ENCODE data around the gene ARHGAP42.

ARHGAP42 gene

GRCh38 chr11:100759106-100759505, 72.0 kb downstream of the ARHGAP42 start:
- no peak for DNase-seq (ENCODE audit: low read depth)

- DNase-seq (ENCODE audit: low read depth) = no peak
Measured at GRCh38 chr11:100759856-100760255, 72.8 kb downstream of the ARHGAP42 start.

DNA sequence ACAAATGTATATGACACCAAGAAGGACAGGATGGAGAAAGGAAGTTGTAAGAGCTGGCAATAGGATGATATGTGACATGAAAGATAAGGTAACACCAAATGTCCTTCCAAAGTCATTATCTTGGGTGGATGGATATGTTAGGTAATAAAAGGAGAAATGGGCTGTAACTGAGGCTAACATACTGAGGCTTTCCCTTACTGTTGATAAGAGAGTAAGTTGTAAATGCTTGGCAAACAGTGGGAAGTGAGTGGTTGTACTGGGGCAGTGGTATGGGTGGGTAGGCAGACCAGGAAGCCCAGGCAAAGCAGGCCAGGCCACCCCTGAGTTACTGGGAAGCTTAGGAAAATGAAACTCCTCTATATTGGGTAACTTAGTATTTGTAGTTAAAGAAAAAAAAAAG, 73.7 kb downstream of the ARHGAP42 start:
- no peak for DNase-seq (ENCODE audit: low read depth)

DNA sequence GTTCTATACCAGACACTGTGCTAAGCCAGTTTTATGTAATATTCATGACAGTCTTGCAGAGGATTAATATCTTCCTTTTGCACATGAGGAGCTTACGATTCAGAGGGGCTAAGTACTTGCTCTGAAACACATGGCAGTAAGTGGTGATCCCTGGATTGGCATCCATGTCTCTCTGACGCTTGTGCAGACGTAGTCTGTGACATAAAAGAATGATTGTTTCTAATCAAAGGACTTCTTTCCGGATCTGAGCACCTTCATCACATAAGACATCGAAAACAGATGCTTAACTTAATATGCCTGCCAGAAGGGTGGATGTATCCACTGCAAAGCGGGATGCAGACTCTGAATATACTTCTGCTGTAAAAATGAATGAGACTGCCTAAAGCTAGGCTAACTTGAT, 74.8 kb downstream of the ARHGAP42 start:
- DNase-seq (ENCODE audit: low read depth) = no peak

GRCh38 chr11:100766764-100767163, 79.7 kb downstream of the ARHGAP42 start:
- no peak for DNase-seq (ENCODE audit: low read depth)

DNA sequence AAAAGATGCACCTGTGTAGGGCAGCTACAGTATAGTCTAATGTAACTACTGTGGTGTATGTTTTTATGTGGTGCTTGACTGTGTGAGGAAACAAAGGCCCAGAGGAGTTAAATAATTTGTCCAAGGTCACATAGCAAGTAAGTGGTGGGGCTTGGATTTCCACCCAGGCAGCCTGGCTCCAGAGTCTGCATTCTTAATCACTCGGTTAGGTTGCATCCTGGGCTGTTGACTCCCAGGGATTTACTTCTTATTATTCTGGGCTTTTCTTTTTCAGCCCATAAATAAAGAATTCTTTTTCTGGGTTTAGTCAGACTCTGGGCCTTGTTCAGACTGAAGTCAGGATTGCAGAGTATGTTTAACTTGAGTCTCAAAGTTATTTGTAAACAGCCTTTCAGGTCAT, 82.1 kb downstream of the ARHGAP42 start:
- DNase-seq (ENCODE audit: low read depth) = no peak

DNA sequence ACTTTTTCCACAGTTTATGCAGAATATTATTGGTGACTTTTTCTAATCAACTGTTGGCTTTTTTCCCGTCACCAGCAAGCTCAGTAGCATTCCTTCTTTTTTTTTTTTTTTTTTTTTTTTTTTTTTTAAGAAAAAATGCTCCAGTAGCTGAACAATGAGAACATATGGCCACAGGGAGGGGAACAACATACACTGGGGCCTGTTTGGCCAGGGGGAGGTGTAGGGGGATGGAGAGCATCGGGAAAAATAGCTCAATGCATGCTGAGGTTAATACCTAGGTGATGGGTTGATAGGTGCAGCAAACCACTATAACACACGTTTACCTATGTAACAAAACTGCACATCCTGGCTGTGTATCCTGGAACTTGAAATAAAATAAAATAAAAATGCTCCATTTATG, 82.5 kb downstream of the ARHGAP42 start:
- DNase-seq (ENCODE audit: low read depth) = no peak

GRCh38 chr11:100774132-100774531, 87.0 kb downstream of the ARHGAP42 start:
- DNase-seq (ENCODE audit: low read depth) = no peak

GRCh38 chr11:100774859-100775258, 87.8 kb downstream of the ARHGAP42 start:
- no peak for DNase-seq (ENCODE audit: low read depth)

DNA sequence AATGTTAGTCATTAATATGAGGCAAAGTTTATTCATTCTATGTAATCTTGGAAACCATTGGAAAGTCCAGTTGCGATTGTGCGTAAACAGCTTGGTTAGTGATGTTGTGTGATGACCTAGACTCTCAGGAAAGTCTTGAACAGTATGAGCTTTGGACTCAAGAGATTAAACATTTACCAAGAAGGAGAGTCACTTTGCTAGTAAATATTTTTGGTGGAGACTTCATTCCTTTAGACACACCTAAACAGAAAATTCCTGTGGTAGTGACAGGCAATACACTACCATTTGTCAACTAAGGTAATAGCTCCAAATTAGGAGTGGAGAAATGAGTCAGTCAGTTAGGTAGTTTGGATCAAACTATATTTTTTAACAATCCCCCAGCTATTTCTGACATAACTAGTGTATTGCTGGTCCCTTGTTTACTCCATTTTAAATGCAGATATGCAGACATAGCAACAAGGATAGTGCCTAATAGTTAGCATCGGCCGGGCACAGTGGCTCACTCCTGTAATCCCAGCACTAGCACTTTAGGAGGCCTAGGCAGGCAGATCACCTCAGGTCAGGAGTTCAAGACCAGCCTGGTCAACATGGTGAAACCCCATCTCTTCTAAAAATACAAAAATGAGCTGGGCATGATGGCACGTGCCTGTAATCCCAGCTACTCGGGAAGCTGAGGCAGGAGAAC, 89.3 kb downstream of the ARHGAP42 start:
- DNase-seq (ENCODE audit: low read depth) = no peak

DNA sequence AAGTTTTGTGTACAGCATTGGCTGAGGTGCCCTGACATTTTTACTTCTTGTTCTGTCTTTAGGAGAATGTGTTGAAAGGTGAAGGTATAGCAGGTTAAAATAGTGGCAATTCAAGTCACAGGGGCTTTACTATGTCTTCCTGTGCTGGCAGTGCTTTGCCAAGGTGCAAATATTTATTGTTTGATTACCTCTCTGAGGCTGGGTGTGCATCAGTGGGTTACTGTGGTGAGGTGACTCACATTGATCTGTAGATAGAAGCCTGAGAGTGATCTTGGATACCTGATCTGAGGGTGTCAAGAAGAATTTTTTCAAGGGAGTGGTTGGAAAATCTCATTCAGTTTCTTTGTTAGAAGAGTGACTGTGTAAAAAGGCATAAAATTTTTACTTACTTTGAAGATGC, 90.0 kb downstream of the ARHGAP42 start:
- no peak for DNase-seq (ENCODE audit: low read depth)

DNA sequence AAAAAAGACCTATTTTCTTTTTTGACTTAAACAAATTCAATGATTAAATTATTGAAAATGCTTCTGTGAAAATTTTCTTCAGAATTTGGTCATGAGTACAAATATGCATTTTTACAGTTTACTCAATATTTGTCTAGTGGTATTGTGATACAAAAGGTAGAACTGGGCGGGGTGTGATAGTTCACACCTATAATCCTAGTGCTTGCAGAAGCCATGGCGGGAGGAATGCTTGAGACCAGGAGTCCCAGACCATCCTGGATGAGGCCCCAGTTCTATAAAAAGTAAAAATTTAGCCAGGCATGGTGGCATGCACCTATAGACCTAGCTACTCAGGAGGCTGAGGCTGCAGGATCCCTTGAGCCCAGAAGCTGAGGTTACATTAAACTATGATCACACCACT, 90.6 kb downstream of the ARHGAP42 start:
- DNase-seq (ENCODE audit: low read depth) = no peak

- DNase-seq (ENCODE audit: low read depth) = no peak
Measured at GRCh38 chr11:100778166-100778785, 91.2 kb downstream of the ARHGAP42 start.

DNA sequence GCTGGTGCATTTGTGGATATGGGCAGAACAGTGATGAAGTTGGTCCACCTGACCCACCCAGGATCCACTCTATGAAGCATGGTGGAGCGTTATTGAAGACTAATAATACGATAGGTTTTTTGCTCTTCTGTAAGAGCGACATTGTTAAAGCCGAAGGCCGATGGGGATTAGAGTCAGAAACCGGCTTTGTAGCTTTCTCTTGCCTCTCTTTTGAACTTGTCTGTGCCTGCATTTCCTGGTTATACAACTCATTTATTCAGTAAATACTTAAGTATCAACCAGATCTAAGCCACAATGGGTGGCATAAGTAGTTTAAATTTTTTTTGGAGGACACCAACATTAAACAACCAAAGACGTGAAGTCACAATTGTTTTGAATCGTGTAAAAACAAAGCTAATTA, 93.4 kb downstream of the ARHGAP42 start:
- DNase-seq (ENCODE audit: low read depth) = no peak

GRCh38 chr11:100785148-100785983, 98.3 kb downstream of the ARHGAP42 start:
- no peak for DNase-seq (ENCODE audit: low read depth)

DNA sequence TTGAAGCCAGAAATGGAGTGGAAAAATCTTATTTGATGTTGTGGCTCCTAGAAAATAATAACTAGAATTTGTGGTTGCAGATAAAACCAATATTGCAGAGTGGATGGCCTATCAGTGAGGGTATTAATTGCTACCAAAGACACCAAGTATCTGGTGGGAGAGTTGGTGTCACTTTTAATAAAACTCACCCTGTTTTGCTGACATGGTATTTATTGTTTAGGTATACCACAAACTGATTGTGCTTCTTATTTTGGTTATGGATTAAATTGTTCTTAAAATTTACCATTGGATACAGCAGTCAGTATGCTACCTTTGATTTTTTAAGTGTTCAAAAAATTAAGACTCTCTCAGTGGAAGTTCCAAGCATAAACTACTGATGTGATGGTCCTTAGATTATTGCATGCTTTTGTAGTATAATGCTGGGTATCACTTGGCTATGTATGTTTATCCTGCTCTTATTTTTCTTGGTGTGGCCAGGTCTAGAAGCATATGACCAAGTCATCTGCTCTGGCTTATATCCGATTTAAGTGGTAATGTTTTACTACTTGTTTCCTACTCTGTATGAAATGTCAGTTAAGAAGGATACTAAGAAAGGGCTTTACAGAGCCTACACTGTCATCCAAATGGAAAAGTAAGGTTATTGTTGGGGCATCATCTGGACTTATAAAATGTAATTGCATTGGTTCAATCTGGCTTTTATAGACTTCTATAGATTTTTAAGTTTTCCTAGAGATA, 101.6 kb downstream of the ARHGAP42 start:
- no peak for DNase-seq (ENCODE audit: low read depth)

DNA sequence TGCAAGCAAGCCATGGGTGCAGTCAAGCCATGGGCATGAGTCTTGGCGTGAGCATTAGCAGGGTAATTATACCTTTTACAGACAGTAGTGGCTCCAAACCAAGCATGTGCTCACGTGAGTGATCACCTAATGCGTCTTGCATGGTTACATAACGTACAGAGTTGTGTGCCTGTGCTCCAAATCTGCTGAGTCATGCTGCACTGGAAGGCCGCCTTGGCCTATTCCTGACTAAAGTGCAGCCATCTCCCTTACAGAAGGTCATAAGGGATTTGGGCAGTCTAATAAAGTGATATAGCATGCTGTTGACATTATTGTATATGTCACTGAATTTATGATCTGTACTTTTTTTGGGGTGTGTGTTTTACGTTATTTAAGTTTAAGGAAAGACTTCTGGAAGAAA, 102.4 kb downstream of the ARHGAP42 start:
- DNase-seq (ENCODE audit: low read depth) = no peak

DNA sequence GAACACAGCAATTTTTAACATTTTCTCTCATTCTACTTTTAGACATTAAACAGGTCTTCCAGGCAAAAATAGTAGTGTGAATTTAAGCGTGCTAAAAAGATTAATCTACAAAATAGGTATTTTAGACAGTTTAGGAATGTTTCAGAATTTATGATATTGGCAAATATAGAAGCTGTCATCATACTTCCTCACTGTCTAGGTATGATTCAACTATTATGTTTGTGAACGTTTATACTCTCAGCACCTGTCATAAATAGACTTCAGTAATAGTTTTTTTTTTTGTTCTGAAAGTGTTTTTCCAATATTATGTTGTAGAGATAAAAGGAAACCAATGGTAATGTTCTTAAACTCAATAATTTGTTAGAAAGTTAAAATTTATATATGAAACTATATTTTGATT, 103.0 kb downstream of the ARHGAP42 start:
- no peak for DNase-seq (ENCODE audit: low read depth)

DNA sequence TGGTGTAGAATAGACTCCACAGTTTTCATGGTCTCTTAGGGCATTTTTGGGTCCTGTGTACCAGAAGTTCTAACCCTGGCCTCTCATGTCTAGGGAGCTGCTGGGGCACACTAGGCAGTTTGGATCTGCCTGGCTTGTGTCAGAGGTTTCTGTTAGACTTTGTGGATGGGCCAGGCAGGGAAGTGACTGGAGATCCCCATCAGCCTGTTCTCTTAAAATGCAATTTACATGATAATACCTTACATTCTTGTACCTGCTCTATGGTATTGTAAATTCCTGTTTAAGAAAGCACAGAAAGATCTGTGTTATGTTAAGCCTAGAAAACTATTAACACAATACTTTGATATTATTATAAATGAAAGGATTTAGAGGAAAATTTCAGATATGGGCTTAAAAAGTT, 104.0 kb downstream of the ARHGAP42 start:
- no peak for DNase-seq (ENCODE audit: low read depth)

DNA sequence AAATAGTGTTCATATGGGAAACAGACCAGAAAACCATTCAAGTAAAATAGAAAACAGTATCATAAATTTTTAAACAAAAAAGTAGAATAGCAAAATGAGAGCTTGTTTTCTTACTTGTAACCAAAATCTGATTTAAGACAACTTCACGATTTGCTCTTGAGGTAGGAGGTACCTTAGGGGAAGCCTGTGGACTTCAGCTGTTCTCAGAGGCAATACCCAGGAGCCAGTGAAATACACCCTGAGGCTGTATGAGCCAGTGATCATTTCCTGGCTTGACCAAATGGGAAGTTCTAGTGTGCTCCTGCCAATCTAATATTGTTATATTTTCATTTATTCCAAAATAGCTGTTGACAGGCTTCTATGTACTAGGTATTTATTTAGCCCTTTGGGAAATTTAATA, 104.8 kb downstream of the ARHGAP42 start:
- no peak for DNase-seq (ENCODE audit: low read depth)

- DNase-seq (ENCODE audit: low read depth) = no peak
Measured at GRCh38 chr11:100793525-100793924, 106.4 kb downstream of the ARHGAP42 start.

- DNase-seq (ENCODE audit: low read depth) = no peak
Measured at GRCh38 chr11:100794446-100794845, 107.4 kb downstream of the ARHGAP42 start.

- no peak for DNase-seq (ENCODE audit: low read depth)
Measured at GRCh38 chr11:100799445-100799844, 112.4 kb downstream of the ARHGAP42 start.
